GM12891 (cell line): ENCODE results near the gene ACVR1.
"Not testable (repeated sequence)": the region's sequence is repeated elsewhere in the genome, so short reads cannot be mapped to it uniquely, and the experiment has no call there.

Experiments
- DNase-seq: peaks from one replicate; pipeline ENCODE4 v3.0.0; 2011; ENCODE audit warnings: low spot score; ENCODE audit not compliant: insufficient read length
- FAIRE-seq: peaks from 2 replicates; lab custom pipeline; 2011; peaks lifted over from hg19 to GRCh38; lab: Jason Lieb, UNC
- PAX5 ChIP-seq: IDR thresholded peaks from 2 replicates; pipeline ENCODE4 v1.6.1; 2011; ENCODE audit warnings: low read length, moderate library complexity, mild to moderate bottlenecking; ENCODE audit not compliant: insufficient read depth, severe bottlenecking
- POLR2A ChIP-seq: IDR thresholded peaks from 2 replicates; pipeline ENCODE4 v1.6.1; 2011; ENCODE audit warnings: low read depth, low read length, control low read depth
- POLR2AphosphoS5 ChIP-seq: IDR thresholded peaks from 2 replicates; pipeline ENCODE4 v1.6.1; 2011; ENCODE audit warnings: low read depth, low read length, control low read depth
- POU2F2 ChIP-seq: IDR thresholded peaks from 2 replicates; pipeline ENCODE4 v1.6.1; 2011; ENCODE audit warnings: low read depth, mild to moderate bottlenecking, control low read depth, low read length, moderate library complexity
- SPI1 ChIP-seq: IDR thresholded peaks from 2 replicates; pipeline ENCODE4 v1.6.1; 2011; ENCODE audit warnings: low read depth, low read length, control low read depth
- TAF1 ChIP-seq: IDR thresholded peaks from 2 replicates; pipeline ENCODE4 v1.6.1; 2011; ENCODE audit warnings: low read depth, low read length, control low read depth

Gene ACVR1

GRCh38 chr2:157894694-157895435, 18.7 kb upstream of the ACVR1 start:
- TF ChIP-seq PAX5 (no peak), POU2F2 (no peak), POLR2A (no peak), TAF1 (no peak), SPI1 (no peak), POLR2AphosphoS5 (no peak)
- FAIRE-seq (no peak), DNase-seq (no peak)

GRCh38 chr2:157893611-157894010, 17.5 kb upstream of the ACVR1 start:
- FAIRE-seq, result no peak
- TF ChIP-seq SPI1 (no peak), PAX5 (no peak), POLR2A (no peak), POU2F2 (no peak)
- DNase-seq, result no peak

GRCh38 chr2:157891643-157892041, 15.5 kb upstream of the ACVR1 start:
- TF ChIP-seq POLR2AphosphoS5 (no peak), POLR2A (no peak), PAX5 (no peak), POU2F2 (no peak), TAF1 (no peak), SPI1 (no peak)
- no peak for FAIRE-seq
- DNase-seq, result no peak

GRCh38 chr2:157890969-157891642, 15.0 kb upstream of the ACVR1 start:
- DNase-seq (no peak), FAIRE-seq (no peak)
- no peak for TF ChIP-seq TAF1
- TF ChIP-seq POLR2AphosphoS5, result no peak
- no peak for TF ChIP-seq PAX5
- TF ChIP-seq POLR2A, result no peak
- TF ChIP-seq POU2F2, result no peak
- TF ChIP-seq SPI1, result no peak

GRCh38 chr2:157887946-157888345, 11.8 kb upstream of the ACVR1 start:
- TF ChIP-seq POU2F2 (no peak), TAF1 (no peak), PAX5 (no peak), POLR2AphosphoS5 (no peak), POLR2A (no peak), SPI1 (no peak)
- FAIRE-seq, result no peak
- DNase-seq, result no peak

DNA sequence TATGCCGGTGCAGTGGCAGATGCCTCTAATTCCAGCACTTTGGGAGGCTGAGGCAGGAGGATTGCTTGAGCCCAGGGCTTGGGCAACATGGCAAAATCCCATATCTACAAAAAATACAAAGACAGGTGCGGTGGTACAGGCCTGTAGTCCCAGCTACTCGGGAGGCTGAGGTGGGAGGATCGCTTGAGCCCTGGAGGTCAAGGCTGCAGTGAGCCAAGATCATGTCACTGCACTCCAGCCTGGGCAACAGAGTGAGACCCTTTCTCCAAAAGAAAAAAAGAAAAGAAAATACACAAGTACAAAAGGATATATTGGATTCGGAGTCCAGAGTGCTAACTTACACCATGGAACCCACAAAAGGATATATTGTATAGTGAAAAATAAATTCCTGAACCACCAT, 8.4 kb upstream of the ACVR1 start:
- FAIRE-seq, DNase-seq: not testable (repeated sequence)

DNA sequence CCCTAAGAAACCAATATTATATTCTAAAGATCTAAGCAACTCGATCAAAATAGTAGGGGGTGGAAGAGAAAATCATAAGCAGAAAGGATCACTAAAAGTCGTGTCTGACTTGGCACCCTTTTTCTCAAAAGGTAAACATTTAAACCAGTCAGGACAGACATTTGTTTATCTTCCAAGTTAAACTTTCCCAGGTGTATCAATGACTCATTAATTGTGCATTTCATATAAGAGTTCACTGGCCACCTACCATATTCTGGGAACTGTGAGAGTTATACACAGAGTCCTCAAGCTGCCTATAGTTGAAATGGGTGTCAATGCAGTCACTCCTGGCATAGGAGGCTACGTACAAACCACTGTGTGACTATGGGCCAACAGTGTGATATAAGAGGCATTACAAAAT, 4.8 kb upstream of the ACVR1 start:
- FAIRE-seq, result no peak
- DNase-seq, result no peak
- no peak for TF ChIP-seq SPI1
- no peak for TF ChIP-seq POLR2AphosphoS5
- no peak for TF ChIP-seq POU2F2
- no peak for TF ChIP-seq TAF1
- no peak for TF ChIP-seq PAX5
- no peak for TF ChIP-seq POLR2A

- DNase-seq (no peak), FAIRE-seq (no peak)
- TF ChIP-seq POLR2AphosphoS5 (no peak), POLR2A (no peak), SPI1 (no peak)
Measured at GRCh38 chr2:157877761-157878400, 1.8 kb upstream of the ACVR1 start.

GRCh38 chr2:157876786-157877138, 632 bp upstream of the ACVR1 start:
- no peak for TF ChIP-seq TAF1
- TF ChIP-seq SPI1, result no peak
- TF ChIP-seq POLR2AphosphoS5, result no peak
- TF ChIP-seq POU2F2, result no peak
- TF ChIP-seq PAX5, result no peak
- no peak for TF ChIP-seq POLR2A
- no peak for FAIRE-seq
- DNase-seq, result no peak
